ENCODE measurements around the gene LRSAM1.

The LRSAM1 gene

DNA sequence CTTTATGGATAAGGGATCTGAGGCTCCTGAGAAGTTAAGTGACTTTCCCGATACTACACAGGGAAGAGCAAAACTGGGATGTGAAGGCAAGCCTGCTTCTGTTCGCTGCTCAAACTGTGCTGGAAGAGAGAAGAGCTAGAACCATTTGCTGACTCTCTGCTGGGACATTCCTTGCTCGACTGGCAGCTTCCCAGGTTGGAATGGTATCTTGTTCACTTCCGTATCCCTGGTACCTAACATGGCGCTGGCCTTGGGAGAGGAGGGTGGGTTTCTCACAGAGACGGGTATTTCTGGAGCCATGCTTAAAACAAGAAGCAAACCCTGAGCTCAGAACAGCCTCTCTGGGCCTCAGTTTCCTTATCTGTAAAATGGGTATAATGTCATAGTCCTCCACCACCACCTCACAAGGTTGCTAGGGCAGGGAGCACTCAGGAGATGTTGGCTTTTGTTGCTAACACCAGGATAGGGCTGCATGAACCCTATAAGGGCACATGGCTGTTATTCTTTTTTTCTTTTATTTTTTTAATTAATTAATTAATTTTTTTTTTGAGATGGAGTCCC, 92.7 kb downstream of the LRSAM1 start:
- Histone ChIP-seq H3K36me3 (no peaks in the 10 kb centered on the region), H3K27ac (no peak overlapping the region), H3K4me2 (no peak overlapping the region)

DNA sequence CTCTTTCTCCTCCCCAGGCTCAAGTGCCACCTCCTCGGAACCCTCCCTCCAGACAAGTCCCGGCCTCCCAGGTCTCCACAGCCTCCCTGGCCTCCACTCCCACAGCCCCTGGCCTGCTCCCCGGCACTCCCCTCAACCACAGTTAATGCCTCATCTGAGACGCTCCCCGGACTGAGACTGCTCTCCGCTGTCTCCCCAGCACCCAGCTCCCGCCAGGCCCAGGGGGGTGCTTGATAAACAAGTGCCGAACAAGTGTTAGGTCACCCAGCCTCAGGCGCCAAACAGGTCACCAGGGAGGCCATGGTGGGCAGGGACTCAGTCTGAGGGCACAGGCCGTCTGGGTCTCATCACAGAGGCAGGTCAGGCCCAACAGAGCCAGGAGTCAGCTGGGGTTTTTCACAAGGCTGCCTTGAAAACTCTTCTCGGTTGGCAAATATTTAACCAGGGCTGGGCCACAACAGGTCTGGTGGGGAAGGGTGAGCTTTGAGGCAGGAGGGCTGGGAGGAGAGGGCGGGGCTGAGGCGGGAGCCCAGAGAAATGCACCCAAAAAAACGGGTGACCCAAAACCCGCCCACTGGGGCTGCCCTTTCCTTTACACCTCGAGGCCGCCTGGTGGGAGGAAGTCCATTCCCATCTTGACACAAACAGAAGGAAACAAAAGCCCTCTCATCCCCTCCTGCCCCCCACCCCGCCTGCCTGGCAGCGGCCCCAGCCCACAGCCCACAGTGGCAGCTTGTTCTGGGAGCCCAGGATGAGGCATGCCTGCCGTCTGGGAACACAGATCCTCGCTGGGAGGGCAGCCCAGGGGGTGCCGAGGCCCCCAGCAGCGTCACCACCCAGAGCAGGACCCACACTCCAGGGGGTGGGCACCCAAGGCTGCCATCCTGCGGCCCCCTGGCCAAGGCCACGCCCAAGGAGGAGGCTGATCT, 94.2 kb downstream of the LRSAM1 start:
- H3K9ac ChIP-seq: no peak overlapping the region; the same call in 1 of the 2 replicates

More for the DNA sequence above, 92.7 kb downstream of the LRSAM1 start:
- Histone ChIP-seq H3K4me1 (peaks cover 46% of the 10 kb centered on the region), H4K20me1 (peaks cover 8% of the 10 kb centered on the region), H3K27me3 (no peaks in the 10 kb centered on the region), H3K9ac (no peak overlapping the region; the same call in 1 of the 2 replicates), H3K4me3 (no peak overlapping the region), H3K9me3 (no peaks in the 10 kb centered on the region)
- TF ChIP-seq Cebpa-rat (IDR thresholded peaks at IDR 0.05): no peak

DNA sequence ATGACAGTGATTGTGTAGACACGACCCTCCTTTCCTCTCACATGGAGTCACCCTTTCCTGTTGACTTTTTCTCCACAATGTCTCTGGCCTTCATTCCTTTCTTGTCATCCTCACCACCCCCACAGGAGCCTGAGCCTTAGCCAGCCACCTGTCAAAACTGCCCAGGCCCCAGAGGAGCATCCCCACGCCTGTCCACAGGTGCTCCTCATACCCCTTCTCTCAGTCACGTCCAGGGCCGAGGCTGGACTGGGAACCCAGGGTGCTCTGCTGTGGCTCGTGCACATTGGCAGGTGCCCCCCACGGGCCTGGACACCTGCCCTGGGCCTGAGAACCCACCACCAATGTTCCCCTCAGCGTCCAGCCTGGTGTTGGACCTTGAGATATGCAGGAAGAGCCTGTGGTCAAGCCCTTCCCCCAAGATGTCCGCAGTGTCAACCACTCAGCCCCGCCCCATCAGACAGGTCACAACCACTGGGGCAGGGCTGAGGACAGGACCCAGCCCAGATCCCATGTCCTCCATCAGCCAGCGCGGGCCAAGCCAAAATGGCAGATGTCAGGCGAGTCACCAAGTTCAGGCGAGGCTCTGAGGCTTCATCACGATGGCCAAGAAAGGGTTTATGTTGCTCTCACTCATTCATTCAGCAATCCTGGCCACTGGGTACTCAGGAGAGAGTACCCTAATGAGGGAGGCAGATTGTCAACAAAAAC, 95.0 kb downstream of the LRSAM1 start:
- Histone ChIP-seq H3K4me3 (no peak overlapping the region), H3K9ac (no peak overlapping the region; the same call in 1 of the 2 replicates), H3K4me1 (peaks cover 69% of the 10 kb centered on the region), H3K27ac (peak overlapping the region; percentile 53), H3K36me3 (no peaks in the 10 kb centered on the region), H3K27me3 (no peaks in the 10 kb centered on the region), H4K20me1 (peaks cover 27% of the 10 kb centered on the region), H3K9me3 (no peaks in the 10 kb centered on the region), H3K4me2 (peak overlapping the region; percentile 40)
- no peak for TF ChIP-seq Cebpa-rat (IDR thresholded peaks at IDR 0.05)

More for the DNA sequence above, 94.2 kb downstream of the LRSAM1 start:
- Histone ChIP-seq H3K27me3 (no peaks in the 10 kb centered on the region), H3K9me3 (no peaks in the 10 kb centered on the region), H3K4me3 (no peak overlapping the region), H3K4me2 (peak overlapping the region; percentile 40), H3K36me3 (no peaks in the 10 kb centered on the region), H3K27ac (peak overlapping the region; percentile 53), H3K4me1 (peaks cover 60% of the 10 kb centered on the region), H4K20me1 (peaks cover 23% of the 10 kb centered on the region)
- TF ChIP-seq Cebpa-rat (IDR thresholded peaks at IDR 0.05): no peak

DNA sequence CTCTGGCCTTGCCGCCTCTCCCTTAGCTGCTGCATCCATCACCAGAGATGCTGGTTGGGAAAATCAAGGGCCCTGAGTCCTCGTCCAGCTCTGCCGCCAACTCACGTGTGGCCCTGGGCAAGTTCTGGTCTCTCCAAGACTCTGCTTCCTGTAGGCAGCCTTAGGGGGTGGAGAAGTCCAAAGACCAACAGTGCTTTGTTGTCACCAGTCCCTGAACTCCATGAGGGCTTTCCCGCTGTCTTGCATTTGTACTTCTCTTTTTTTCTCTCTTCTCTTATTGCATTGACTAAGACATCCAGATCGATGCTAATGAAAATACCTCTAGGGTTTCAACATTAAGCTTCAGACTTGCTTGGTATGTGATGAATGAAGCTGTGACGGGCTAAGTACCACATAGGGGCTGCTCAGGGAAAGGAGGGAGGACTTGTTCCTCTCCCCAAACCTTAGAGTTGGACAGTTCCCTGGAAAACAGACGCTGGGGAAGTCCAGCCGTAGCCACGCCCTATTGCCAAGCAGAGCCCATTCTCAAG, 97.1 kb downstream of the LRSAM1 start:
- H3K4me3 ChIP-seq: no peak overlapping the region
- no peak overlapping the region for H3K9ac ChIP-seq
- no peak for TF ChIP-seq Cebpa-rat (IDR thresholded peaks at IDR 0.05)
- no peak overlapping the region for H3K4me2 ChIP-seq
- H3K4me1 ChIP-seq: peaks cover 61% of the 10 kb centered on the region
- no peaks in the 10 kb centered on the region for H3K36me3 ChIP-seq
- no peaks in the 10 kb centered on the region for H3K9me3 ChIP-seq
- H3K27me3 ChIP-seq: no peaks in the 10 kb centered on the region
- peaks cover 31% of the 10 kb centered on the region for H4K20me1 ChIP-seq
- H3K27ac ChIP-seq: no peak overlapping the region

DNA sequence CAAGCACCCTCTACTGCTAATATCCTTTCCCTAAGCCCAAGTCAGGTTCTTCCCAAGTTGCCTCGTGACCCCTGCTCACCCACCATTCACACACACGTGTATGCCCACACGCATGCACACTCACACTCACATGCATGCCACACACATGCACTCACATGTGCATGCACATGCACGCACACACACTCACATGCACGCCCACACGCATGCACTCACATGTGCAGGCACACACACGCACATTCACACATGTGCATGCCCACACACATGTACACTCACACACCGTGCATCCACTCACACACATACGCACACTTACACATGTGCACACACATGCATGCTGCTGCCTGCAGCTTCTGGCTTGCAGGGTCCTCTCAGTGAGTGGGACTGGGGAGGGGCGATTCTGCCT, 97.9 kb downstream of the LRSAM1 start:
- Histone ChIP-seq H4K20me1 (peaks cover 35% of the 10 kb centered on the region), H3K4me3 (no peak overlapping the region), H3K4me2 (peak overlapping the region; percentile 74), H3K36me3 (no peaks in the 10 kb centered on the region), H3K9me3 (no peaks in the 10 kb centered on the region), H3K27ac (no peak overlapping the region), H3K9ac (no peak overlapping the region), H3K27me3 (no peaks in the 10 kb centered on the region), H3K4me1 (peaks cover 66% of the 10 kb centered on the region)
- TF ChIP-seq Cebpa-rat (IDR thresholded peaks at IDR 0.05): no peak

DNA sequence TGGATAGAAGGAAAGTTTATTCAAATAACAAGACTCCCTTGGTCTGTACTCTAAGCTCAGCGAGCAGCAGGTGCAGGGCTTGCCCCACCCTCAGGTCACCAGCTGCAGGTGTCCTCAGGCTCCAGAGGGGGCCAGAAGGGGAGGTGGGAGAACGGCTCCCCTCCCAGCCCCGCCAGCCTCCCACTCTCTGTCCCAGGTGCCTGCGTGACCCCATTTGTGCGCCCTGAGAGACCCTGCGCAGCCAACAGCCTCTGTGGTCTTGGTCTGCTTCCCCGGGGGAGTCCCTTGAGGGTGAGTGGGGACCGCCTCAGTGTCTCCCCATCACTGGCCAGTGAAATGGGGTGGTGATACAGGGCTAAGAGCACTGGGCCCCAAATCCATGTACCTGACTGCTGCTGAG, 98.4 kb downstream of the LRSAM1 start:
- Histone ChIP-seq H3K9me3 (no peaks in the 10 kb centered on the region), H3K36me3 (no peaks in the 10 kb centered on the region), H3K27ac (peak overlapping the region; percentile 36; the same call in 1 of the 2 replicates), H3K4me1 (peaks cover 69% of the 10 kb centered on the region), H3K9ac (no peak overlapping the region), H3K27me3 (no peaks in the 10 kb centered on the region), H3K4me2 (peak overlapping the region; percentile 74), H4K20me1 (peaks cover 35% of the 10 kb centered on the region), H3K4me3 (no peak overlapping the region)
- TF ChIP-seq Cebpa-rat (IDR thresholded peaks at IDR 0.05): no peak

DNA sequence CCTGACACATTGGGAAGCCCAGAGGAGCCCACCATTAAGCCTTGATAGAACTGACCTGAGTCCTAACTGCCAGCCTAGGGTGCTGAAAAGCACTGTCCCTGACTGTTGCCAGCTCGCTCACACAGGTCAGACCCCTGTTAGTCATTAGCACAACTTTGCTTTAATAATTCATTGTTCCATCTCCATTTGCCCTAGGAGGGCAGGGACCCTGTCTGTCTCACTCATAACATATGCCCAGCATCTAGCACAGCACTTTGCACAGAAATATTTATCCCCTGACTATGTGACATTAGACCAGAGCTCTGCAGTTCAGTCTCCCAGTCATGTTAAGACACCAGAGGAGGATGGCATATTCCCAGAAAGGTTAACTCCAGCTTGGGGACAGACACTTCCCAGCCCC, 99.0 kb downstream of the LRSAM1 start:
- H3K36me3 ChIP-seq: no peaks in the 10 kb centered on the region
- no peaks in the 10 kb centered on the region for H3K9me3 ChIP-seq
- H3K27me3 ChIP-seq: no peaks in the 10 kb centered on the region
- TF ChIP-seq Cebpa-rat (IDR thresholded peaks at IDR 0.05): no peak
- H3K4me1 ChIP-seq: peaks cover 69% of the 10 kb centered on the region
- no peak overlapping the region for H3K4me3 ChIP-seq
- peaks cover 36% of the 10 kb centered on the region for H4K20me1 ChIP-seq
- no peak overlapping the region for H3K27ac ChIP-seq
- H3K4me2 ChIP-seq: peak overlapping the region; percentile 74
- no peak overlapping the region for H3K9ac ChIP-seq

DNA sequence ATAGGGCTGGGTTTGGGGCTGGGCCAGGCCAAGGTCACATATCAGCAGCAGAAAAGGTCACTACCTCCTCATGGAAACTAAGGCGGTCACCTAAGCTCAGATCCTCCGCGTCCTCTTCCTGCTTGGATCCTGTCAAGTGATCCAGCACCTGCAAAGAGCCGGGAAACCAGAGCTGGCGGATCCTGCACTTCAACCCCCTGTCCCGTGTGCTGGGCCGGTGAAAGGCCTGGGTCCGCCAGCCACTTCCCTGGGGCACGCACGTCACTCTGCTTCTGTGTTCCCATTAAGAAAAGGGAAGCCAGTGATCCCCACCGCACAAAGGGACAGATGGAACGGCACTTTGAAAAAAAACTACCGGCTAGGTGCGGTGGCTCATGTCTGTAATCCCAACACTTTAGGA, 99.4 kb downstream of the LRSAM1 start:
- no peaks in the 10 kb centered on the region for H3K36me3 ChIP-seq
- no peak overlapping the region for H3K4me2 ChIP-seq
- no peaks in the 10 kb centered on the region for H3K9me3 ChIP-seq
- no peak overlapping the region for H3K4me3 ChIP-seq
- peaks cover 69% of the 10 kb centered on the region for H3K4me1 ChIP-seq
- no peak overlapping the region for H3K9ac ChIP-seq
- no peaks in the 10 kb centered on the region for H3K27me3 ChIP-seq
- no peak for TF ChIP-seq Cebpa-rat (IDR thresholded peaks at IDR 0.05)
- H4K20me1 ChIP-seq: peaks cover 41% of the 10 kb centered on the region
- no peak overlapping the region for H3K27ac ChIP-seq
